ENCODE data around the gene THAP6. TPM values are rescaled to one million over a fixed set of nuclear protein-coding genes. Genes with fewer than 3 reads are reported as not detected.

THAP6 gene
- total RNA-seq, 1 experiment from 2014 or later = 11.7 TPM

DNA sequence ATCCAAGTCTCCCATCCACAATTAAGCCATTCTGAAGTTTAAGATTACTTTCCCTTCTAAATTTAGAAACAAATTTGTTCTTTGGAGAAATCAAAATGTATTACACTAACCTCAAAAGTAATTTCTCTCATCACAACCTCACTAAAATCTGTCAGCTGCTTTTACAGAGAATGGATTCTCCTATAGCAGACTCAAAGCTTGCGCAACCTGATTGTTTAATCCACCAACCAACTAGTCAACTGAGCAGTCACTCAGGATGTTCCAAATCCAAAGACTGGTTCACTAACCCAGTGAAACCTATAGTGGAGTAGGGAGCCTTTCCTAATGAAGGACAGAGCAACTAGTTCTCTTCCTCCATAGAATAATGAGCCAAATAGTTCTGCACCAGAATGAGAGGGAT, 44.4 kb upstream of the THAP6 start:
- Histone ChIP-seq H3K79me1 (ENCODE audit: insufficient read depth, low read depth, low read length, poor library complexity, severe bottlenecking) (no peaks in the 10 kb centered on the region), H3K4me1 (ENCODE audit: insufficient read depth, low read length) (no peaks in the 10 kb centered on the region), H2BK120ac (ENCODE audit: low read depth, low read length, poor library complexity, severe bottlenecking) (no peak overlapping the region), H3K18ac (ENCODE audit: insufficient read length, low read depth, low read length) (no peak overlapping the region), H3K4ac (ENCODE audit: low read depth, low read length) (no peak overlapping the region), H2BK15ac (ENCODE audit: low read depth, low read length) (no peak overlapping the region), H3K27me3 (ENCODE audit: insufficient read depth, low read length) (no peaks in the 10 kb centered on the region), H3K23me2 (ENCODE audit: insufficient read length, low read depth, low read length, poor library complexity, severe bottlenecking) (no peaks in the 10 kb centered on the region), H3K23ac (ENCODE audit: insufficient read length, low read depth, low read length) (no peak overlapping the region), H3K9me3 (ENCODE audit: control insufficient read depth, low read depth, low read length) (no peaks in the 10 kb centered on the region), H3K9ac (ENCODE audit: extremely low read depth, insufficient read length, low read length) (no peak overlapping the region), H2BK5ac (ENCODE audit: insufficient read length, low read length) (no peak overlapping the region), H3K14ac (ENCODE audit: insufficient read depth, low read length) (no peak overlapping the region), H3K4me2 (ENCODE audit: insufficient read depth, insufficient read length, low read length) (no peak overlapping the region), H2BK12ac (ENCODE audit: insufficient read length, low read depth, low read length) (no peak overlapping the region), H3K27ac (ENCODE audit: insufficient read length, low read depth, low read length) (no peak overlapping the region), H4K5ac (ENCODE audit: insufficient read length, low read depth, low read length) (no peak overlapping the region), H2AFZ (ENCODE audit: low read length) (no peak overlapping the region), H4K91ac (ENCODE audit: insufficient read length, low read depth, low read length) (no peak overlapping the region), H2AK5ac (ENCODE audit: insufficient read length, low read length) (no peak overlapping the region), H4K20me1 (ENCODE audit: control insufficient read depth, insufficient read depth, insufficient read length) (no peaks in the 10 kb centered on the region), H3T11ph (ENCODE audit: low read length) (no peak overlapping the region), H2BK20ac (ENCODE audit: low read depth, low read length, poor library complexity, severe bottlenecking) (no peak overlapping the region), H3K79me2 (ENCODE audit: insufficient read depth, low read length) (no peaks in the 10 kb centered on the region), H4K8ac (replicated peaks; ENCODE audit: insufficient read length, low read depth, low read length) (no peak overlapping the region), H3K56ac (ENCODE audit: insufficient read length, low read depth, low read length) (no peak overlapping the region)
- Mint-ChIP-seq H3K9me3 (no peaks in the 10 kb centered on the region), H3K27ac (no peak overlapping the region), H3K4me1 (no peaks in the 10 kb centered on the region), H3K36me3 (ENCODE audit: insufficient read depth in 1 of 3, low read depth in 3 of 3) (no peaks in the 10 kb centered on the region), H3K4me3 (no peak overlapping the region), H3K27me3 (ENCODE audit: low read depth) (no peaks in the 10 kb centered on the region)
- no peak for TF ChIP-seq CTCF (conservative IDR thresholded peaks at IDR 0.05)
- no peak for DNase-seq
- no CpG with 5 or more reads among the region's 1 CpG for WGBS (ENCODE audit: extremely low coverage, insufficient read length, low lambda C conversion rate)
